ENCODE measurements around the gene TMEM45B.
"Not testable (repeated sequence)": the region's sequence is repeated elsewhere in the genome, so short reads cannot be mapped to it uniquely, and the experiment has no call there.

The TMEM45B gene

DNA sequence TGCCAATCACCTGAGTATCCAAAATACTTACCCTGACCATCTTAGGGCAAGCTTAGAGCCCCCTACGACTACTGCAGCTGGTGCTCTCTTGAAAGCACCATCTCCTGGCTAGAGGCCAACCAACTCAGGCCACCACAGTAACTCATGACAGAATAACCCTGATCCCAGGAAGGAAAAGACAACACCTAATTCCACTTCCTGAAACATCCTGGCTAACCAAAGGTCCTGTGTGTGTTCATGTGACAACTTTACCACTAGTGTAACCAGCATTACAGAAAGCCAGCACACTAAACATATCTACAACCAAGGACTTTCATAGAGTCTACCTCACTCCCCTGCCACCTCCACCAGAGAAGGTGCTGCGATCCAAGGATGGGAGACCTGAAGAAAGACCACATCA lies 17.4 kb upstream of the TMEM45B start:
- Histone ChIP-seq H3K9ac (ENCODE audit: insufficient read length) (no peak overlapping the region), H3K27ac (no peak overlapping the region), H3K4me3 (no peak overlapping the region), H3K9me3 (ENCODE audit: low read depth, low read length) (no peaks in the 10 kb centered on the region), H3K36me3 (ENCODE audit: insufficient read depth, low read length) (no peaks in the 10 kb centered on the region)
- DNase-seq (ENCODE audit: low read depth, low spot score), result no peak
- no peak for TF ChIP-seq EZH2 (IDR thresholded peaks at IDR 0.05)
- no peak for TF ChIP-seq POLR2AphosphoS5 (IDR thresholded peaks at IDR 0.05; ENCODE audit: borderline replicate concordance, low read depth, low read length)
- TF ChIP-seq FOXP2 (optimal IDR thresholded peaks at IDR 0.05; ENCODE audit: control extremely low read depth, extremely low read length, insufficient read depth), result no peak

DNA sequence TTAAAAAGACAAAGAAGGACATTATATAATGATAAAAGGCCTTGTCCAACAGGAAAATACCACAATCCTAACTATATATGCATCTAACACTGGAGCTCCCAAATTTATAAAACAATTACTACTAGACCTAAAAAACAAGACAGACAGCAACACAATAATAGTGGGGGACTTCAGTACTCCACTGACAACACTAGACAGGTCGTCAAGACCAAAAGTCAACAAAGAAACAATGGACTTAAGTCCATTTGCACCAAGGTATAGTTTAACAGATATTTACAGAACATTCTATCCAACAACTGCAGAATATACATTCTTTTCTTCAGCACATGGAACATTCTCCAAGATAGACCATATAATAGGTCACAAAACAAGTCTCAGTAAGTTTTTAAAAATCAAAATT lies 15.5 kb upstream of the TMEM45B start:
- not testable (repeated sequence) for H3K27ac ChIP-seq; H3K9me3 ChIP-seq (ENCODE audit: low read depth, low read length)

DNA sequence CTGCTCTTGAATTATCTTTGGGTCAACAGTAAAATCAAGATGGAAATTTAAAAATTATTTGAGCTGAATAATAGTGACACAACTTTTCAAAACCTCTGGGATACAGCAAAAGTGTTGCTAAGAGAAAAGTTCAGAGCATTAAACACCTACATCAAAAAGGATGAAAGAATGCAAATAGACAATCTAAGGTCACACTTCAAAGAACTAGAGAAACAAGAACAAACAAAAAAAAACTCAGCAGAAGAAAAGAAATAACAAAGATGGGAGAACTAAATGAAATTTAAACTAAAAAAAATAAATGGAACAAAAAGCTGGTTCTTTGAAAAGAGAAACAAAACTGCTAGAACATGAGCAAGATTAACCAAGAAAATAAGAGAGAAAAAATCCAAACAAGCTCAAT lies 15.0 kb upstream of the TMEM45B start:
- Histone ChIP-seq H3K9ac (ENCODE audit: insufficient read length) (no peak overlapping the region), H3K4me3 (no peak overlapping the region), H3K27ac (no peak overlapping the region), H3K9me3 (ENCODE audit: low read depth, low read length) (no peaks in the 10 kb centered on the region), H3K36me3 (ENCODE audit: insufficient read depth, low read length) (no peaks in the 10 kb centered on the region)
- no peak for DNase-seq (ENCODE audit: low read depth, low spot score)
- TF ChIP-seq FOXP2 (optimal IDR thresholded peaks at IDR 0.05; ENCODE audit: control extremely low read depth, extremely low read length, insufficient read depth) (no peak), EZH2 (IDR thresholded peaks at IDR 0.05) (no peak), POLR2AphosphoS5 (IDR thresholded peaks at IDR 0.05; ENCODE audit: borderline replicate concordance, low read depth, low read length) (no peak)

More for the DNA sequence above, 15.5 kb upstream of the TMEM45B start:
- not testable (repeated sequence) for DNase-seq (ENCODE audit: low read depth, low spot score); H3K9ac ChIP-seq (ENCODE audit: insufficient read length); H3K4me3 ChIP-seq; H3K36me3 ChIP-seq (ENCODE audit: insufficient read depth, low read length)

DNA sequence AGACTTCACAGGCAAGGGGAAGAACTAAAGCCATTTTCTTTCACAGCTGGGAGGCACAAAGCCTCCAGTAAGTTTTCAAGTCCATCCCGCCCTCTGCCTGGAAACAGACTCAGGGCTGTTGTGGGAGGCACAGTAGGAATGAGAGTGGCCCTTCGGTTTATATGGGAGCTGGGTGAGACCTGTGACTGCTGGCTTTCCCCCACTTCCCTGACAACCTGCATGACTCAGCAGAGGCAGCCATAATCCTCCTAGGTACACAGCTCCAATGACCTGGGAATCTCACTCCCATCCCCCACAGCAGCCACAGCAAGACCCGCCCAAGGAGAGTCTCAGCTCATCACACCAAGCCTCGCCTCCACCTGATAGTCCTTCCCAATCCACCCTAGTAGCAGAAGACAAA lies 12.1 kb upstream of the TMEM45B start:
- no peak overlapping the region for H3K9ac ChIP-seq (ENCODE audit: insufficient read length)
- no peaks in the 10 kb centered on the region for H3K36me3 ChIP-seq (ENCODE audit: insufficient read depth, low read length)
- H3K9me3 ChIP-seq (ENCODE audit: low read depth, low read length), result no peaks in the 10 kb centered on the region
- TF ChIP-seq POLR2AphosphoS5 (IDR thresholded peaks at IDR 0.05; ENCODE audit: borderline replicate concordance, low read depth, low read length), result no peak
- TF ChIP-seq EZH2 (IDR thresholded peaks at IDR 0.05), result no peak
- no peak for TF ChIP-seq FOXP2 (optimal IDR thresholded peaks at IDR 0.05; ENCODE audit: control extremely low read depth, extremely low read length, insufficient read depth)
- no peak for DNase-seq (ENCODE audit: low read depth, low spot score)
- no peak overlapping the region for H3K27ac ChIP-seq
- no peak overlapping the region for H3K4me3 ChIP-seq

DNA sequence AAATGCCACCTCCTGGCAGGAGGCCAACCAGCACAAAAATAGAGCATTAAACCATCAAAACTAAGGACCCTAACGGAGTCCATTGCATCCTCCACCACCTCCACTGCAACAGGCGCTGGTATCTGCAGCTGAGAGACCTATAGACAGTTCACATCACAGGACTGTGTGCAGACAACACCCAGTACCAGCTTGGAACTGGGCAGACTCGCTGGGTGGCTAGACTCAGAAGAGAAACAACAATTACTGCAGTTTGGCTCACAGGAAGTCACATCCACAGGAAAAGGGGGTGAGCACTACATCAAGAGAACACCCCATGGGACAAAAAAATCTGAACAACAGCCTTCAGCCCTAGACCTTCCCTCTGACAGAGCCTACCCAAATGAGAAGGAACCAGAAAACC lies 11.6 kb upstream of the TMEM45B start:
- H3K9me3 ChIP-seq (ENCODE audit: low read depth, low read length), result no peaks in the 10 kb centered on the region
- no peak overlapping the region for H3K27ac ChIP-seq
- no peaks in the 10 kb centered on the region for H3K36me3 ChIP-seq (ENCODE audit: insufficient read depth, low read length)
- TF ChIP-seq POLR2AphosphoS5 (IDR thresholded peaks at IDR 0.05; ENCODE audit: borderline replicate concordance, low read depth, low read length) (no peak), FOXP2 (optimal IDR thresholded peaks at IDR 0.05; ENCODE audit: control extremely low read depth, extremely low read length, insufficient read depth) (no peak), EZH2 (IDR thresholded peaks at IDR 0.05) (no peak)
- DNase-seq (ENCODE audit: low read depth, low spot score), result no peak
- H3K9ac ChIP-seq (ENCODE audit: insufficient read length), result no peak overlapping the region
- no peak overlapping the region for H3K4me3 ChIP-seq

DNA sequence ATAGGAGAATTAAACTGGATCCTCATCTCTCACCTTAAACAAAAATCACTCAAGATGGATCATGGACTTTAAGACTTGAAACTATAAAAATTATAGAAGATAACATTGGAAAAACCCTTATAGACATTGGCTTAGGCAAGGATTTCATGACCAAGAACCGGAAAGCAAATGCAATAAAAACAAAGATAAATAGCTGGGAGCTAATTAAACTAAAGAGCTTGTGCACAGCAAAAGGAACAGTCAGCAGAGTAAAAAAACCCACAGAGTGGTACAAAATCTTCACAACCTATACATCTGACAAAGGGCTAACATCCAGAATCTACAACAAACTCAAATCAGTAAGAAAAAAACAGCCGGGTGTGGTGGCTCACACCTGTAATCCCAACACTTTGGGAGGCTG lies 7.4 kb upstream of the TMEM45B start:
- not testable (repeated sequence) for H3K4me3 ChIP-seq; DNase-seq (ENCODE audit: low read depth, low spot score); H3K36me3 ChIP-seq (ENCODE audit: insufficient read depth, low read length); H3K9ac ChIP-seq (ENCODE audit: insufficient read length); H3K9me3 ChIP-seq (ENCODE audit: low read depth, low read length); H3K27ac ChIP-seq

DNA sequence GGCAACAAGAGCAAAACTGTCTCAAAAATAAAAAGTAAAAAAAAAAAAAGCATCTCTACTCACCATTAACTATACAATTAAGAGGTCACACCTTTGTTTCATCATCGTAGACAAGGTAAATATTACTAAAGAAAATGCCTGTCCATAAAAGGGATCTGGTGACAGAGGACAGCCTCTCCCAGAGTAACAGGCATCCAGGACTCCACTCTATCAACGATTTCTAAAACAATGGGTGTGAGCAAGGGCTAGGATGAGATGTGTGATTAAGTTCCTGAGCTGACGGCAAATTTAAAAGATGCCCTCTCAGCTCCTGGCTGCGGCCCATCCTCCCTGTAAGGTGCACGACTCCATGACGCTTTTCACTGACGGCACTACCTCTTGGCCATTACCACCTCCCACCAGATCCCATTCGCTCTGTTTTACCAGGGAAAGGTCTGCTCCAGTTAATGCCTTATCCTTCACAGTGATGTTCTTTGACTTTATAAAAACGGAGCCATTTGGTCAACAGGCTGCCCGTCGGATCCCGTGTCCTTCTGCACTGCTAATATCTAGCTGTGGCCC lies 2.3 kb upstream of the TMEM45B start:
- Histone ChIP-seq H3K9me3 (ENCODE audit: low read depth, low read length) (no peaks in the 10 kb centered on the region), H3K9ac (ENCODE audit: insufficient read length) (no peak overlapping the region), H3K4me3 (no peak overlapping the region), H3K27ac (no peak overlapping the region), H3K36me3 (ENCODE audit: insufficient read depth, low read length) (no peaks in the 10 kb centered on the region)
- no peak for DNase-seq (ENCODE audit: low read depth, low spot score)
- TF ChIP-seq EZH2 (IDR thresholded peaks at IDR 0.05) (no peak), FOXP2 (optimal IDR thresholded peaks at IDR 0.05; ENCODE audit: control extremely low read depth, extremely low read length, insufficient read depth) (no peak), POLR2AphosphoS5 (IDR thresholded peaks at IDR 0.05; ENCODE audit: borderline replicate concordance, low read depth, low read length) (no peak)

DNA sequence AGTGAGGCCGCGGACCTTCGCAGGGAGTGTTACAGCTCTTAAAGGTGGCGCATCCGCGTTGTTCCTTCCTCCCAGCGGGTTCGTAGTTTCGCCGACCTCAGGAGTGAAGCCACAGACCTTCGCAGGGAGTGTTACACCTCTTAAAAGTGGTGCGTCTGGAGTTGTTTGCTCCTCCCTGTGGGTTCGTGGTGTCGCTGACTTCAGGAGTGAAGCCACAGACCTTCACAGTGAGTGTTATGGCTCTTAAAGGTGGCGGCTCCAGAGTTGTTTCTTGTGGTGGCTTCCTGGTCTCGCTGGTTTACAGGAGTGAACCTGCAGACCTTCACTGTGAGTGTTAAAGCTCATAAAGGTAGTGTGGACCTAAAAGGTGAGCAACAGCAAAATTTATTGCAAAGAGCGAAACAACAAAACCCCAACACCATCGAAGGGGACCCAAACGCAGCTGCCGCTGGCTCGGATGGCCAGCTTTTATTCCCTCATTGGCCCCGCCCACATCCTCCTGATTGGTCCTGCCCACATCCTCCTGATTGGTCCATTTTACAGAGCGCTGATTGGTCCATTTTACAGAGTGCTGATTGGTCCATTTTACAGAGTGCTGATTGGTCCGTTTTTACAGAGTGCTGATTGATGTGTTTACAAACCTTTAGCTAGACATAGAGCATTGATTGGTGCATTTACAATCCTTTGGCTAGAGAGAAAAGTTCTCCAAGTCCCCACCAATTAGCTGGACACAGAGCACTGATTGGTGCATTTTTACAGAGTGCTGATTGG lies 1.2 kb upstream of the TMEM45B start:
- Histone ChIP-seq H3K36me3 (ENCODE audit: insufficient read depth, low read length) (no peaks in the 10 kb centered on the region), H3K9ac (ENCODE audit: insufficient read length) (no peak overlapping the region), H3K9me3 (ENCODE audit: low read depth, low read length) (no peaks in the 10 kb centered on the region), H3K27ac (no peak overlapping the region), H3K4me3 (no peak overlapping the region)
- TF ChIP-seq EZH2 (IDR thresholded peaks at IDR 0.05) (no peak), POLR2AphosphoS5 (IDR thresholded peaks at IDR 0.05; ENCODE audit: borderline replicate concordance, low read depth, low read length) (no peak)
- no peak for DNase-seq (ENCODE audit: low read depth, low spot score)

DNA sequence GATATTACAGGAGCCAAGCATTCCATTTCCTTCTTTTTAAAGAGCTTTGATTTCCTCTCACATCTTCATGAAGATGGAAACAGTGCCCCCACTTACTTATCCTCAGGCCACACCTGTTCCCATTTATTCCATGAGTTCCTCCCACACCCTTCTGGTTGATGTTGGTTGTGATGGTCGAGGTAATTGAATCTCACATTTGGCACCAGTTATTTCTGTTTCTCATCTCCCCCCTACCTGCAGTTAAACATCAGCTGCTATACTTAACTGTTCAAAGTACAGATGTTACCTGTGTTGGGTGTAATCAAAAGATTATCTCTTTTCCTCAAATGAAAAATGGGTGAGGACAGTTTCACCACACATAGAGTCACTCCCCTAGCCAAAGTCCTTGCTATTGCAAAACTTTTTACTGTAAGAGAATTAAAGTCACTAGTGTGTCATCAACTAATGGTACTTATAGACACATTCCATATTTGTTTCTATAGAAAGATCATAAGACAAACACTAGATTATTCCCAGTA lies 1.9 kb downstream of the TMEM45B start:
- no peak overlapping the region for H3K9ac ChIP-seq (ENCODE audit: insufficient read length)
- no peak overlapping the region for H3K27ac ChIP-seq
- H3K4me3 ChIP-seq, result no peak overlapping the region
- H3K9me3 ChIP-seq (ENCODE audit: low read depth, low read length), result no peaks in the 10 kb centered on the region
- TF ChIP-seq EZH2 (IDR thresholded peaks at IDR 0.05) (no peak), POLR2AphosphoS5 (IDR thresholded peaks at IDR 0.05; ENCODE audit: borderline replicate concordance, low read depth, low read length) (no peak), FOXP2 (optimal IDR thresholded peaks at IDR 0.05; ENCODE audit: control extremely low read depth, extremely low read length, insufficient read depth) (no peak)
- H3K36me3 ChIP-seq (ENCODE audit: insufficient read depth, low read length), result no peaks in the 10 kb centered on the region
- DNase-seq (ENCODE audit: low read depth, low spot score), result no peak

DNA sequence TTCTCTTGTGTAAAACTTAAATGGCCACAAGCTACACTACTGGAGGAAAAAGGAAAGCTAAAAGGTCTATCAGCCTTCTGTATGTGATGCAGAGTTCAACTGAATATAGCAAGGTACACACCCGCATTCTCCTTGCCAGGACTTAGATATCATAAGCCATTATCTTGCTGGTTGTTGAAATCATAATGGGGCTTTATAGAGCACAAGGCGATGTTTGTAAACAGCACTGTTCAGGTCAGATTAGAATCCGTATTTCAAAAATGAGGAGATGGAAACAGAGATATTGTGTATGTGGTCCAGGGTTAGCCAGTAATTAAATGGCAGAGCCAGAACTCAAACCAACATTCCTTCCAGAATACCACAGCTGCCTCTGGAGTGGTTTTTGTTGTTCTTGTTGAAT lies 2.6 kb downstream of the TMEM45B start:
- not testable (repeated sequence) for H3K9me3 ChIP-seq (ENCODE audit: low read depth, low read length); H3K4me3 ChIP-seq; H3K9ac ChIP-seq (ENCODE audit: insufficient read length); DNase-seq (ENCODE audit: low read depth, low spot score); H3K36me3 ChIP-seq (ENCODE audit: insufficient read depth, low read length); H3K27ac ChIP-seq
